ENCODE data around the gene STRADB.

Gene STRADB

DNA sequence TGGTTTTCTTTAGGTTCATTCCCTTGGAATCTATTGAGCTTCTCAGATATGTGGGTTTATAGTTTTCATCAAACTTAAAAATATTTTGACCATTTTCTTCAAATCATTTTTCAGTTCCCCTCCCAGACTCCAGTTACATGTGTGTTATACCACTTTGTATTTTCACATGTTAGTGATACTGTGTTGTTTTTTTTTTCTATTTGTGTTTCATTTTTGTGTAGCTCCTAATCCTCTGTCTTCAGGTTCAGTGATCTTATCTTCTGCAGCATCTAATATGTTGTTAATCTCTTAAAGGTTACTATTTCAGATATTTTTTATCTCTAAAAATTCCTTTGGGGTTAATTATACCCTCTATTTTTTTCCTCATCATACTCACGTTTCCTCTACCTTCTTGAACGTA lies 51.2 kb downstream of the STRADB start:
- H4K20me1 ChIP-seq (ENCODE audit: insufficient read depth): no peaks in the 10 kb centered on the region
- no peak overlapping the region for H3K27ac ChIP-seq
- no peak overlapping the region for H3K9ac ChIP-seq
- H3K79me2 ChIP-seq (ENCODE audit: insufficient read depth, low read depth): no peaks in the 10 kb centered on the region
- H3K4me1 ChIP-seq (ENCODE audit: low read depth, poor library complexity, severe bottlenecking): no peaks in the 10 kb centered on the region
- no peak for TF ChIP-seq CTCF (conservative IDR thresholded peaks at IDR 0.05; ENCODE audit: low read depth, low read length)
- no peak overlapping the region for H2AFZ ChIP-seq (ENCODE audit: low read depth)
- H3K4me3 ChIP-seq (IDR thresholded peaks at IDR 0.05; ENCODE audit: insufficient read depth, low read depth, low read length): no peak overlapping the region
- H3K4me2 ChIP-seq: no peak overlapping the region
- H3K27me3 ChIP-seq (ENCODE audit: insufficient read depth, low read depth): no peaks in the 10 kb centered on the region
- no peaks in the 10 kb centered on the region for H3K36me3 ChIP-seq (ENCODE audit: insufficient read depth)

GRCh38 chr2:201507725-201508124 lies 56.2 kb downstream of the STRADB start:
- Histone ChIP-seq H3K27me3 (ENCODE audit: insufficient read depth, low read depth) (no peaks in the 10 kb centered on the region), H3K9ac (no peak overlapping the region), H3K4me1 (ENCODE audit: low read depth, poor library complexity, severe bottlenecking) (no peaks in the 10 kb centered on the region), H3K4me3 (IDR thresholded peaks at IDR 0.05; ENCODE audit: insufficient read depth, low read depth, low read length) (no peak overlapping the region), H3K36me3 (ENCODE audit: insufficient read depth) (no peaks in the 10 kb centered on the region), H3K4me2 (no peak overlapping the region), H4K20me1 (ENCODE audit: insufficient read depth) (no peaks in the 10 kb centered on the region), H2AFZ (ENCODE audit: low read depth) (no peak overlapping the region), H3K79me2 (ENCODE audit: insufficient read depth, low read depth) (no peaks in the 10 kb centered on the region), H3K27ac (no peak overlapping the region)
- no peak for TF ChIP-seq CTCF (conservative IDR thresholded peaks at IDR 0.05; ENCODE audit: low read depth, low read length)

DNA sequence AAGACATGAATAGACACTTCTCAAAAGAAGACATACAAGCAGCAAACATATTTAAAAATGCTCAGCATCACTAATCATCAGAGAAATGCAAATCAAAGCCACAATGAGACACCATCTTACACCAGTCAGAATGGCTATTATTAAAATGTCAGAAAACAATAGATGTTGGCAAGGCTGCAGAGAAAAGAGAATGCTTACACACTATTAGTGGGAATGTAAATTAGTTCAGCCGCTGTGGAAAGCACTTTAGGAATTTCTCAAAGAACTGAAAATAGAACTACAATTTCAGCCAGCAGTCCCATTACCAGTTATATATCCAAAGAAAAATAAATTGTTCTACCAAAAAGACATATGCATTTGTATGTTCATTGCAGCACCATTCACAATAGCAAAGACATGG lies 61.7 kb downstream of the STRADB start:
- Histone ChIP-seq H3K36me3 (ENCODE audit: insufficient read depth) (no peaks in the 10 kb centered on the region), H3K27ac (no peak overlapping the region), H3K9ac (no peak overlapping the region), H2AFZ (ENCODE audit: low read depth) (no peak overlapping the region), H3K4me1 (ENCODE audit: low read depth, poor library complexity, severe bottlenecking) (no peaks in the 10 kb centered on the region), H3K4me3 (IDR thresholded peaks at IDR 0.05; ENCODE audit: insufficient read depth, low read depth, low read length) (no peak overlapping the region), H4K20me1 (ENCODE audit: insufficient read depth) (no peaks in the 10 kb centered on the region), H3K27me3 (ENCODE audit: insufficient read depth, low read depth) (no peaks in the 10 kb centered on the region), H3K4me2 (no peak overlapping the region), H3K79me2 (ENCODE audit: insufficient read depth, low read depth) (no peaks in the 10 kb centered on the region)
- no peak for TF ChIP-seq CTCF (conservative IDR thresholded peaks at IDR 0.05; ENCODE audit: low read depth, low read length)

DNA sequence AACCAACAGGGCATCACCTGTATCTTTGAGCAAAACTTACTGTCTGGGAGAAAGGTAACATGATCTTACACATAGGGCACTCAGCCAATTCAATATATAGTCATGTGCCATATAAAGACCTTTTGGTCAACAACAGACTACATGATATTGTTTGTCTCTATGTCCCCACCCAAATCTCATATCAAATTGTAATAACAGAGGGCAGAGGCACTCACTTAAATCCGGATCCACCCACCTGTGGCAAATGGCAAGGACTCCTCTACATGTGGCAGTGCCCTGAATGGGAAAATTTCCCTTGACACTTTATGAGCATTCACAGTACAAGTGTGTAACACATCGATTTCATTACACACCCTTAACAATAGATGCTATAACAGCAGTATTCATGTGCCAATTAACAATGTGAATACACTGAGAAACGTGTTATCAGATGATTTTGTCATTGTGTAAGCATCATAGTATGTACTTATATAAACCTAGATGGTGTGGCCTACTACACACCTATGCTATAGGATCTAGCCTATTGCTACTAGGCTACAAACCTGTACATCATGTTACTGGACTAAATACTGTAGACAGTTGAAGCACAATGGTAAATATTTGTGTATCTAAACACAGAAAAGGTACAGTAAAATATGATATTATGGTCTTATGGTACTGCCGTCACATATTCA lies 64.2 kb downstream of the STRADB start:
- TF ChIP-seq CTCF (conservative IDR thresholded peaks at IDR 0.05; ENCODE audit: low read depth, low read length): no peak
- H3K9ac ChIP-seq: no peak overlapping the region
- no peaks in the 10 kb centered on the region for H3K27me3 ChIP-seq (ENCODE audit: insufficient read depth, low read depth)
- no peaks in the 10 kb centered on the region for H3K4me1 ChIP-seq (ENCODE audit: low read depth, poor library complexity, severe bottlenecking)
- H3K4me2 ChIP-seq: no peak overlapping the region
- no peaks in the 10 kb centered on the region for H3K36me3 ChIP-seq (ENCODE audit: insufficient read depth)
- H3K79me2 ChIP-seq (ENCODE audit: insufficient read depth, low read depth): no peaks in the 10 kb centered on the region
- no peak overlapping the region for H2AFZ ChIP-seq (ENCODE audit: low read depth)
- H3K4me3 ChIP-seq (IDR thresholded peaks at IDR 0.05; ENCODE audit: insufficient read depth, low read depth, low read length): no peak overlapping the region
- no peak overlapping the region for H3K27ac ChIP-seq
- no peaks in the 10 kb centered on the region for H4K20me1 ChIP-seq (ENCODE audit: insufficient read depth)

Data from KMS-11 (cell line).